Activated T-cell treated with anti-CD3 and anti-CD28 coated beads, Interleukin-2, amount 50 U/mL, for 48 hours (primary cell): Measurements from ENCODE around the gene ETV7.
"Not testable (repeated sequence)": the region's sequence is repeated elsewhere in the genome, so short reads cannot be mapped to it uniquely, and the experiment has no call there.

Experiments
- DNase-seq, 2 experiments: peaks; one replicate each; pipeline ENCODE4 v3.0.0-alpha.2; 2020

Gene ETV7

DNA sequence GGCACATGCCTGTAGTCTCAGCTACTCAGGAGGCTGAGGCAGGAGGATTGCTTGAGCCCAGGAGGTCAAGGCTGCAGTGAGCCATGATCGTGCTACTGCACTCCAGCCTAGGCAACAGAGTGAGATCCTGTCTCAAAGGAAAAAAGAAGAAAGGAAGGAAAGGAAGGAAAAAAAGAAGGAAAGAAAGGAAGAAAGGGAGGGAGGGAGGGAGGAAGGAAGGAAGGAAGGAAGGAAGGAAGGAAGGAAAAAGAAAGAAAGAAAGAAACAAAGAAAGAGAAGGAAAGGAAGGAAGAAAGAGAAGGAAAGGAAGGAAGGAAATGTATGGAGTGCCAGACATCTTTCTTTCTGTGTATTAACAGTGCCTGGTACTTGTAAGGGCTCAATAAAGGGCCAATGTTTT lies 49.2 kb downstream of the ETV7 start:
- DNase-seq = not testable (repeated sequence)

GRCh38 chr6:36337814-36338213 lies 49.7 kb downstream of the ETV7 start:
- no peak for DNase-seq

- no peak for DNase-seq
Measured at GRCh38 chr6:36336779-36337241, 50.7 kb downstream of the ETV7 start, which contains the start of gene BNIP5. Gene BNIP5, minus strand, starts transcription at chr6:36336888. Its CDS starts 6,198 bp downstream, at chr6:36330690.

- DNase-seq = no peak
Measured at GRCh38 chr6:36336208-36336710, 51.2 kb downstream of the ETV7 start.

DNA sequence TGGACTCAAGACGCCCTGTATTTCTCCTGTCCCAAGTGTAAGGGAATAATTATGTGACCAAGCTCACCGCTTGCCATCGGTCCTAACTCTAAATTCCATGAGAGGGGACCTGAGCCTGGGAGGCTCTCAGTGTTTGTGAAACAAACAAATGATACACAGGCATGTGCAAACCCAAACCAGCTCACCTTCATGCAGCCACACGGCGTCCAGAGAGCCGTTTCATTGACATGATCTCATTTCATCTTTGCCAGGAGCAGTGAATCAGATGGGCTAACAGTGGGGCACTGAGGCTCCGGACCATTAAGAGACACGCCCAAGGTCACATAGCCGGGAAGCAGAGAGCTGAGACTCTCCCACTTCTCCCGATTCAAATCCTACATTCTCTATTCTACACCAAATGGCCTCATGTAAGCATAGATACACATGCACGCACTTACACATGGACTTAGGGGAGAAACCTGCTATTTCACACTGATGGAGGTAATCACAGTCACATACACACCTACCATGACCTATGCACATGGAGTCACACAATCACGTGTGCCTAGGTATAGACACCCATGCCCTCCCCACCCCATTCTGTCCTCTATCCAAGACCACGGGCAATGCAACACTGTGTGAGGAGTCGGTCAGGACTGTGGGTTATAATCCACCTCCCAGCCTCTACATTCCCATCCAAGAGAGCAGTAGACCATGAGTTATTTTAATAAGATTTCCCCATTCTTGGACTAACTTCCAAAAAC lies 51.8 kb downstream of the ETV7 start:
- DNase-seq = no peak

- no peak for DNase-seq
Measured at GRCh38 chr6:36334832-36335459, 52.5 kb downstream of the ETV7 start.

GRCh38 chr6:36333931-36334725 lies 53.3 kb downstream of the ETV7 start:
- no peak for DNase-seq

DNA sequence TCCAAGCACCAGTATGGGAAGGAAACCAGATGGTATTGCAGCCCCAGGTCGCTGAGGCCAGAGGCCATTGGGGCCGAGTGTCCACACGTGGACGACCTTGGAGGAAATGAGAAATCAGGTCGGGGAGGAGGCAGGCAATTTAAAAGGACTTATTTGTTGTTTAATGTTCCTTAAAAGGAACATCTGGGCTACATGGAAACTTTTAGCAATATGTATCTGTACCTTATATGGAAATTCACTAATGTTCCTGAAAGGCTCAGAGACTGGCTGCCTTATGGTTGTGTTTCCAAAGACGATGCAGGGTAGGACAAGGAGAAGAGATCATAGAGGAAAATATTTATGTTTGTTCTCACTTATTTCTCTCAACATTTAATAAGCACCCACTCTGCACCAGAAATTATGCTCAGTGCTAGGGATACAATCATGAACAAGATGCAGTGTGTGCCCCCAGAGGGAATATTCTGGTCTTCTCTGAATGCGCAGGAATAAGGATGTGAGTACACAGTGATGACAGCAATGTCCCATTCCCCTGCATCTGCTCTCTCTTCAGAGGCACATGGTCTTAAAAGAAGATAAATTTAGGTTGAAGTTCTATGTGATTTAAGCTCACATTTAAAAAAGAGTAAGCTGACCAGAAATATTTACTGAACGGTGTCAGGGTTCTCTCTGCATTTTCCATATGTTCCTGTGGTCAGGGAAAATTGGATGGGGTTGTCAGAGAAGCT lies 54.1 kb downstream of the ETV7 start:
- no peak for DNase-seq

DNA sequence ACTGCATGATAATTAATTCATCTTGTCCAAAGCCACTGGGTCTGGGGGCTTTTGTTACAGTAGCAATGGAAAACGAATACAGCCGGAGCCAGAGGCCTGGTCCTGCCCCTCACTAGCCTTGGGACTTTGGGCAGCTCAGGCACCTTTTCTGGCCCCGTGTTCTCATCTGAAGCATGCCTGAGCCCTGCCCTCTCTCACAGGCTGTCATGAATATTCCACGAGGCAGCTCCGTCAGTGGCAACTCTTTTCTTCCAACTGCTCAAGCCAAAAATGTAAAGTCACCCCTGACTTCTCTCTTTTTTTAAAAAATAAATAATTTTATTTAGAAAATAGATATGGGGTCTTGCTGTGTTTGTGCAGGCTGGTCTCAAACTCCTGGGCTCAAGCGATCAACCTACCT lies 56.1 kb downstream of the ETV7 start:
- DNase-seq = no peak

DNA sequence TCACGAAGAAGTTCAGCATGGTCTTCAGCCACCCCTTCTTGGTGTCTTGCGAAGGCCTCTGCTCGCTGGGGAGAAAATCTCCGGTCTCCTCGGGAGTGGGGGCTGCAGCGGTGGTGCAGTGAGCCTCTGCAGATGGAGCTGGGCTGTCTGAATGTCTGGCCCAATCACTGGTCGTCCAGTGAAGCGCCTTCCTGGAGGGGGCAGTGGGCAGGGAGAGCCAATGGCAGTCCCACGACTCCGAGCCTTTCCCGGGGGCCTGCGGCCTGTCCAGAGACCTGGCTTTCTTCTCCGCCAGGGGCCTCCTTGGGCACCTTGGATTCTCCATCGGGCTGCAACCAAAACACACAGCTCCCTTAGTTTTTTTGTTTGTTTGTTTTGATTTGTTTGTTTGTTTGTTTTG lies 57.1 kb downstream of the ETV7 start:
- DNase-seq = no peak

DNA sequence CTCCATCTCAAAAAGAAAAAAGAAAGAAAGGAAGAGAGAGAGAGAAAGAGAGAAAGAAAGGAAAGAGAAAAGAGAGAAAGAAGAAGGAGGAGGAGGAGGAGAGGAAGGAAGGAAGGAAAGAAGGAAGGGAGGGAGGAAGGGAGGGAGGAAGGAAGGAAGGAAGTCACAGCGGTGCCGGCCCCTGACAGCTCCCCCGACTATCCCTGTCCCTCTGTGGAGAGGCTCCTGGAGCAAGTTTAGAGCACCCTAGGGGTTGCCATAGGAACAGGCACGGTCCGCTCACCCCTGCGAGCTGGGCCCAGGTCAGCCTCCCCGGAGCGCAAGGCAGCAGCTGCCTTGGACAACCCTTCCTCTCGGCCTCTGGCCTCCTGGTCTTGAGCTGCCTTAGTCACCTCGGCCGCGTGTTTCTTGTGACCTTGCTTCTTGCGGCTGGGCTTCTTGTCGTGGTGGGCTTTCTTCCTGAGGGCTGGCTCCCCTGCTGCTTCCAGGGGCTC lies 57.6 kb downstream of the ETV7 start:
- no peak for DNase-seq

GRCh38 chr6:36328600-36328999 lies 58.9 kb downstream of the ETV7 start:
- no peak for DNase-seq

- DNase-seq = no peak
Measured at GRCh38 chr6:36327919-36328236, 59.6 kb downstream of the ETV7 start.

- no peak for DNase-seq
Measured at GRCh38 chr6:36327226-36327918, 60.1 kb downstream of the ETV7 start.

- no peak for DNase-seq
Measured at GRCh38 chr6:36326356-36326995, 61.0 kb downstream of the ETV7 start.

GRCh38 chr6:36324715-36325114 lies 62.8 kb downstream of the ETV7 start:
- DNase-seq = no peak

DNA sequence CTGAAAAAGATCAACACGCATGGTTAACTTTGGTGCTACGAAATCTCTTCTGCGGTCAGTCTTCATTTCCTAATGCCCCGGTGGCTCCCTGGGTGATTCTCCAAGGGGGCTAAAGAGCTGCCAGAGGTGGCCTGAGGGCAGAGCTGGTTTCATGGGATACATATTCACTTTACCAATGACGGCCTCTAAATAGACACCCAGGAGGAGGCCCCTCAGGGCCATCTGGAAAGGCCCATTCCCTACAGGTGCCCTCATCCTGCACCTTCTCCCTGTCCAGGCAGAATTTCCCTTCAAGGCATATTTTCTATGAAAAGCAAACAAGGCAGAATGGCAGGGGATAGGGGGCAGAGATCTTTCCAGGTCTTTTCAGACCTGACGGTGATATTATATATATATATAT lies 63.3 kb downstream of the ETV7 start:
- DNase-seq = no peak

DNA sequence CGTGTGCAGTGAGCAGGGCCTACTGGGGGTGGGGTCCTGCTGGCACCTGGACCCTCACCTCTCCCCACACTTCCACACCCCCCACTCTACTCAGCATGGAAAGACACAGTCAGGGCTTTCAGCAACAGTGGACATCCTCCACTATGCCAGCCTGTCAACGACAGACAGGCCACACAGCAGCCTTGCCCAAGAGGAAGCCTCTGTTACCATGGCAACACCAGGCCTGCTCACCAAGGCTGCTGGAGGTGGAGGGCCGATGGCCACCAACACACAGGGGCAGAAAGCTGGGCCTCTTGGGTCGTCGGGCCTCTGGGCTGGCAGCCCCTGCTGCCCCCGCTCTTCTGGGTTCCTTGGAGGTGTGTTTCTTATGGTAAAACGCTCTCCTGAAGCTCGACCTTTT lies 64.4 kb downstream of the ETV7 start:
- DNase-seq = no peak

DNA sequence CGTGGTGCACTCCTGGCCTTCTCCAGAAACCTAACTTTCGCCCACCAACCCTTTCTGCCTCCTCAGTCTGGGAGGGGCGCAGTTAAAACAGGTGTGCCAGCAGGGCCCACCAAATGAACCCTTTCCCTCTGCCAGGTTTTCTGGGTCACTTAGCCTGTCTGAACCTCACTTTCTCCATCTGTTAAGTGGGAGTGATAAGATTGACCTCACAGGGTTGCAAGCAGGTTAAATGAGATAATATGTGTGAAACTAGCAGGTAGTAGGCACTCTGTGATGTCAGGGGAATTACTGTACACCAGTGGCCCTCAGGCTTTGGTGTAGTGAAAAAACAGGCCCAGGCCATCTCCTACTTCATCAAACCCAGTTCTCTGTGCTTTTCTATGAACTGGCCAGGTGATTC lies 64.9 kb downstream of the ETV7 start:
- no peak for DNase-seq

DNA sequence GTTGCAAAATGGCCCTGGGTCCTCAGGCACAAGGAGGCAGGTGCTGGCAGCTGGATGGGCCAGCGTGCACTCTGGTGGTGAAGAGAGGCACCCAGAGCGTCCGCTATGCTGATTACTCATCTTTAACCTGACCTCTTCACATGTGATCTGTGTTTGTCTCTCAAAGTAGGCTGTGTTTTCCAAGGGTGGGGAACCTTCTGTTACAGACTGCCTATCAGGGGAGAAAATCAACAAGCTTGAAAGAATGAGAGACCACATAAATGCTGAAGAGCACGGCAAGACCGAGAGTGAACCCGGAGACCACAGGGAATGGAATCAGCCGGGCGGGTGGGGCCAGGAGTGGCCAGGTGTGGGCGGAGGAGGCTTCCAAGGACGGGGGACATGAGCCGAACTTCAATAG lies 67.0 kb downstream of the ETV7 start:
- no peak for DNase-seq

- DNase-seq = no peak
Measured at GRCh38 chr6:36319821-36320220, 67.6 kb downstream of the ETV7 start.

DNA sequence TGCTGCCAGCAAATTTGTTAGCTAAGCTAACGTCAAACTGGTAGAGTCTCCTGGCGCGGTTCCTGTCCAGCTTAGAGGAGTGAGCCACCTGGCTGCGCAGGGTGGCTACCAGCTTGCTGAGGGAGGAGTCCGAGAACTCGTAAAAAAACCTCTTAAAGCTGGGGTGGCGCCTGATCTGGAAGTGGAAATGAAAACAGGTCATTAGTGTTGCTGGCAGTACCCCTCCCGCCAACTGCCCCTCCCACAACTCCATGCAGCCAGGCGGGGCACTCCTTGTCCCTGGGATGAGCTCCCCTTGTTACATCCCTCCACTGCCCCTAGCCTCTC lies 68.1 kb downstream of the ETV7 start:
- DNase-seq = no peak
